MG63 (cell line): Measurements from ENCODE around the gene METTL4. TPM values are rescaled to one million over a fixed set of nuclear protein-coding genes. Genes with fewer than 3 reads are reported as not detected.

Experiments used
- DNase-seq: peaks from one replicate; pipeline ENCODE4 v3.0.0-alpha.2; 2020
- H3K27me3 ChIP-seq: fragments of 250-450 bp; sonication (Bioruptor Pico); 2 replicates; pipeline ENCODE4 v1.5.1; 2020; ENCODE audit warnings: mild to moderate bottlenecking, moderate library complexity
- H3K36me3 ChIP-seq: fragments of 250-450 bp; sonication (Bioruptor Pico); 2 replicates; pipeline ENCODE4 v1.5.1; 2020; ENCODE audit warnings: mild to moderate bottlenecking, moderate library complexity
- H3K4me3 ChIP-seq: fragments of 250-450 bp; sonication (Bioruptor Pico); 2 replicates; pipeline ENCODE4 v1.5.1; 2020; ENCODE audit warnings: mild to moderate bottlenecking, moderate library complexity
- H3K9me3 ChIP-seq: fragments of 250-450 bp; sonication (Bioruptor Pico); 2 replicates; pipeline ENCODE4 v1.5.1; 2020; ENCODE audit warnings: mild to moderate bottlenecking, moderate library complexity
- total RNA-seq: library from RNA; depleted of rRNA; stranded (reverse); fragments of >200 nt; shearing (Covaris generic); gene quantifications from 2 replicates; pipeline ENCODE4 v1.2.3, GENCODE V29; 2014; ENCODE audit warnings: low replicate concordance; rRNA removed

Gene METTL4
- total RNA-seq, 1 experiment from 2014 or later: 10.8 TPM

DNA sequence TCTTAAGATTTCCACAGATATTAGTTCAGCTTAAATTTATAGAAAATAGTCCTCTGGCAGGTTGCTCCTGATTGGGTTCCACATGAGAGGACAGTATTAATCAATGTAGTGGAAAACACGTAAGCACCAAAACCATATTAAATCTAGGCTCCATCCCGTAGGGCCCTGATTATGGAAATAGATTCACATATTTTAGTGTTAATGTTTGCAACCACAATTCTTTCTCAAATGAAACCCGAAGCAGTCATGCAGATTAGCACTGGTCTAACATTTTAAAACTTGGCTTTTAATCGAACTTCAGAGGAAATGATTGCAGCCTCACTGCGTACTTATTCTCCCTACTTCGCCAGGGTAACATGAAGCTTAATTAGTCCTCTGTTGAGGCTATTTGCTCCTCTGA is 60.9 kb downstream of the METTL4 start:
- no peaks in the 10 kb centered on the region for H3K36me3 ChIP-seq
- H3K9me3 ChIP-seq: no peaks in the 10 kb centered on the region
- no peak overlapping the region for H3K4me3 ChIP-seq
- no peaks in the 10 kb centered on the region for H3K27me3 ChIP-seq
- DNase-seq: no peak

DNA sequence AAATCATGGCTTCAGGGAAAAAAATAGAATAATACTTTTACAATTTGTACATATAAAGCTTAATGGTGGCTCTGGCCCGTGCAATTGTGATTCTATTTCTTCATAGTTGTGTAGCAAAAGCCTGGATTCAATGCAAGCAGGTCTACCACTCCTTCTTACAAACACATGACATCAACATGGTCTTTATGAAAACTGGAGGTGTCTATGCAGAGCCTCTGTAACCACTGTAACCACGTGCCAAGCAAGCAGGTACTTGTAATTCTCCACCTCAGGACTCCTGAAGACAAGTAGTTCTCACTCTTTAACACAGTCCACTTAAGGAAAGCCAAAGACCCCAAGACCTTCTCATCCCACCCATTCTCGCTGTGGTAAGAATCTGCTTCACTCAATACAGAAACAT is 62.6 kb downstream of the METTL4 start:
- Histone ChIP-seq H3K4me3 (no peak overlapping the region), H3K27me3 (no peaks in the 10 kb centered on the region), H3K36me3 (no peaks in the 10 kb centered on the region), H3K9me3 (no peaks in the 10 kb centered on the region)
- no peak for DNase-seq

DNA sequence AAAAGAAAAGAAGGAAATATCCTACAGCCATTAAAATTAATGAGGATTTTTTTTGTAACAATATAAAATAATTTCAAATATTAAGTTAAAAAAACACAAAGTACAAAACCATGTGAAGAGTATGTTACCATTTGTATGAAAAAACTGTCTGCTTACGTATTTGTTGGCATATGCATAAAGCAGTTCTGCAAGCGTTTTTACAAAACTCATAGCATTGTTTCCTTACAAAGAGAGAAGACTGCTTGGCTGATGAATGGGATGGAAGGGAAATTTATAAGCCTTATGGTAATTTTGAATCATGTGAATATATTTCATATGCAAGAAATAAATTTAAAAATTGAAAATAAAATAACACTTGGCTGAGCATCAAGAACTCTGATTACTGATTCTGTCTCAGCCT is 63.1 kb downstream of the METTL4 start:
- DNase-seq: no peak
- Histone ChIP-seq H3K4me3 (no peak overlapping the region), H3K9me3 (no peaks in the 10 kb centered on the region), H3K36me3 (no peaks in the 10 kb centered on the region), H3K27me3 (no peaks in the 10 kb centered on the region)

DNA sequence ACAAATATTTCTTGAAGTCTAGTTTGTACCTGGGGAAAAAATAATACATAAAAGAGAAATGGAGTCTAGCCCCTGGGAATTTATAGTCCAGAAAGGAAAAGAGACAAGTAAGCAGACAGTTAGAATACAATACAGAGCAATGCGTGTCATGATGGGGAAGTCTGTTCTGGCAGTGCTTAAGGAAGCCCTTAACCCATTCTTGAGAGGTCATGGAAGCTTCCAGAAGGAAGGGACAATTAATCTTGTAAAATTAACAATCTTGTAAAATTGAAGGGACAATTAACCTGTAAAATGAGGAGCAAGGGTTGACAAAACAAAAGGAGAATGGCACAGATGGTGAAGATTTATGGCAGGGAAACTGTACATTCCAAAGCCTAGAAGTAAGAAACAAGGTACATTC is 66.7 kb downstream of the METTL4 start:
- H3K27me3 ChIP-seq: no peaks in the 10 kb centered on the region

DNA sequence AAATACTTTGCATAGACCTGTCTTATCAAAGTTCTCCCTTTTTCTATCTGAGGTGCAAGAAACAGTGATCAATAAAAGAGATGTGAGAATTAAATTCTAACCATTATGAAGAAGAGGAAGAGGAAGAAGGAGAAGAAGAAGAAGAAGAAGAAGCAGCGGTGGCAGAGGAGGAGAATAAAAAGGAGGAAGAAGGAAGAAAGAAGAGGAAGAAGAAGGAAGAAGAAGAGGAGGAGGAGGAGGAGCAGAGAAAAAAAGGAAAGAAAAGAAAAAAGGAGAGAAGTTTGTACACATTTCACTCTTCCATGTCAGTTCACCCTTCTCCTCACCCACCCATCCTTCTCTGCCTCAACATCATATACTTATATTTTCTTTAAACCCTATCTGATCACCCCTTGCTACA is 68.4 kb downstream of the METTL4 start:
- Histone ChIP-seq H3K27me3 (no peaks in the 10 kb centered on the region), H3K4me3 (no peak overlapping the region), H3K9me3 (no peaks in the 10 kb centered on the region), H3K36me3 (no peaks in the 10 kb centered on the region)
- no peak for DNase-seq

More for the DNA sequence above, 66.7 kb downstream of the METTL4 start:
- DNase-seq: no peak
- H3K4me3 ChIP-seq: no peak overlapping the region
- no peaks in the 10 kb centered on the region for H3K36me3 ChIP-seq
- H3K9me3 ChIP-seq: no peaks in the 10 kb centered on the region

DNA sequence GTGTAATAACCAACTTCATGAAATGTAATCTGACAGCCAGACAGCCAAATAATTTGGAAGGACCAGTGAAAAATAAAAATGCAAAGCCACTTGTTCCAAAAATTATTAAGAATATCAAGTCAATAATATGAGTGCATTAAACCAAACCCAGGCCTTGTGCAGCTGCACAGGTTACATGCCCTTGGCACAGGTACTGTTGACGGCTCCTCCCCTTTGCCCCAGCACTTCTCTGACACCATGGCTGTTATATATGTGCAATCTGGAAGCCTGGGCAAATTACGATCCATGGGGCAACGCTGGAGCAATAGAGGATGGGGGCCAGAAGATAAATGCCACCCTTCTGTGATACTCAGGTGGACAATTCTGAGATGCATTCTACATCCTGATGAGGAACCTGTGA is 68.9 kb downstream of the METTL4 start:
- DNase-seq: no peak
- Histone ChIP-seq H3K36me3 (no peaks in the 10 kb centered on the region), H3K4me3 (no peak overlapping the region), H3K9me3 (no peaks in the 10 kb centered on the region), H3K27me3 (no peaks in the 10 kb centered on the region)

DNA sequence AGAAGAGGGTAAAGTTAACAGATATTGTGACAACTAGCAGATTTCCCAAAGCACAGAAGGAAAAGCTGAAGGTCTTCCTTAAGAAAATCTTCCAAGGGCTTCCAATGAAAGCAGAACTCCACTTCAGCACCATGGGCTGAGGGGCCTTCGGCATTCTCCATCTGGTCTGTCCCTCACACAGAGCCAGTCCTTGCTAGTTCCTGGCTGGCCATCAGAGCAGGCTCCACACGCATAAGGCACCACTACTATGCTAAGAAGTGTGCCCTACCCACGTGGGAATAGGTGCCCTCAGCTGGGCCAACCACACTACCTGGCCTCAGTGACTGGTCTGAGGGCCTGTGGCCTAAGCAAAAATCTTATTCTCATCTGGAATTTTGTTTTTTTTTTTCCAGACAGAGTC is 73.5 kb downstream of the METTL4 start:
- no peaks in the 10 kb centered on the region for H3K27me3 ChIP-seq
- DNase-seq: no peak

DNA sequence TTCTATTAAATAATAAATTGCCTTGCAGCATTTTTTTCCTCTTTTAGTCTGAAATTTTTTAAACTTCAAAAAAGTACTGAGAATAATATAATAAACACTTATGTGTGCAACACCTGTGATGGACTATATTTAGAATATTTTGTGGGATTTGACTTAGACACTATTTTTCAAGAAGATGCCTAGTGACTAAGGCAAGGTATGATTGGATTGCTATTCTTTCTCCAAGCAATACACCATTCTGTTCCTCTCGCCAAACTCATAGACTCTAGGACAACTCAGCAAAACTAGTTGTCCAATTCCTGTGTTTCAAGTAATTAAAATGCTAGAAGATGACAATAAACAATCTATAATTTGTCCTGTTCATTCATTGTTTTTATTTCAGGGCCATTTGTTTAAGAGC is 75.9 kb downstream of the METTL4 start:
- Histone ChIP-seq H3K36me3 (no peaks in the 10 kb centered on the region), H3K4me3 (no peak overlapping the region), H3K27me3 (no peaks in the 10 kb centered on the region), H3K9me3 (no peaks in the 10 kb centered on the region)
- DNase-seq: no peak

More for the DNA sequence above, 73.5 kb downstream of the METTL4 start:
- H3K36me3 ChIP-seq: no peaks in the 10 kb centered on the region
- H3K4me3 ChIP-seq: no peak overlapping the region
- no peaks in the 10 kb centered on the region for H3K9me3 ChIP-seq

DNA sequence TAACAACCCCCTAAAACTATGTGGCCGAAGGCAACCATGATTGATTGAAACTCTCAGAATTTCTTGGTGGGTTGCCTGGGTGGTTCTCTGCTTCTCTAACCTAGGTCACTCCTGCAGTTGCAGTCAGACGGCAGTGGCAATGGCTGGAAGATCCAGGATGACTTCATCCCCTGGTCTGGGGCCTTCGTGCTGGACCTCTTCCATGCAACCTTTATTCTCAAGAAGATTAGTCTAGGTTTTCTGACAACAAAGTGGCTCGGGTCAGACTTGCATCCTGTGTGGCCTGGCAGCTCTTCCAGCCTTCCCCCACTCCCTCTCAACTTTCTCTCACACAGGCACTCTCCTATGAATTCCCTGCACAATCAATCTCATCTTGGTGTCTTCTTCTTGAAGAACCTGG is 76.4 kb downstream of the METTL4 start:
- H3K4me3 ChIP-seq: no peak overlapping the region
- H3K9me3 ChIP-seq: no peaks in the 10 kb centered on the region
- DNase-seq: no peak
- H3K36me3 ChIP-seq: no peaks in the 10 kb centered on the region
- no peaks in the 10 kb centered on the region for H3K27me3 ChIP-seq

Other genes with a start within 250 kb of the METTL4 start
- 43.0 and 67.2 TPM in 2 replicates for gene NDC80, start 52 bp upstream of the METTL4 start, total RNA-seq
- gene SMCHD1, start 84.2 kb upstream of the METTL4 start, total RNA-seq: 16.2 and 19.0 TPM in 2 replicates